GM18520 (cell line): Measurements from ENCODE around the gene BCAR1.
A peak's percentile ranks its signal among the peaks of the same experiment; 100 is the strongest.
"Not testable (repeated sequence)": the region's sequence is repeated elsewhere in the genome, so short reads cannot be mapped to it uniquely, and the experiment has no call there.

Experiments used
- ATAC-seq: cut with Tn5 transposase; IDR thresholded peaks from one replicate; pipeline ENCODE4 v1.9.1; 2021; ENCODE audit not compliant: unreplicated experiment

Gene BCAR1

GRCh38 chr16:75240633-75241032, 10.8 kb downstream of the BCAR1 start:
- ATAC-seq = not testable (repeated sequence)

DNA sequence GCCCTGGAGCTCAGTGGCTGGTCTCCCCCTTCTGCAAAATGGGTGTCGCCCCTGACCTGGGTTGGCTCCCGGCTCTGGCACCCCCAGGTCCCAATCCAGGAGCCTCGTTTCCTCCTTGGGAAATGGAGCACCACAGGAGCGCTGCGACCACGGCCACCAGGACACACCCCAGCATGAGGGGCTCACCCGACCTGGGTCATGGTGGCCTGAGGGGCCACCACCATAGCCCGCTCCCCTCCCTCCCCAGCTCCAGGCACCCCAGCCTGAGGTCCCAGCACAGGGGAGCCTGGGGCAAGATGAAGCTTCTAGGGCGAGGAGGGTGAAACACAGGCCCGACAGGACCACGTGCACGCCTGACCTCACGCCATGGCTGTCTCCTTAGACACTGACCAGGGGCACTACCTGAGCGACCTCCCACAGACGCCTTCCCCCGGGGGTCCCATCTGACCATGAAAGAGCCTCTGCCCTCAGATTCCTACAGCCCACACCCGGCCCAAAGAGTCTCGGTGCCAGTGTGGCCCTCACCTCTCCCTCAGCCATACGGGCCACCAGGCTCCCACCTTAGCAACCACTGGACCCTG, 11.8 kb downstream of the BCAR1 start:
- ATAC-seq = no peak

- no peak for ATAC-seq
Observed at GRCh38 chr16:75238853-75239541, 12.4 kb downstream of the BCAR1 start.

DNA sequence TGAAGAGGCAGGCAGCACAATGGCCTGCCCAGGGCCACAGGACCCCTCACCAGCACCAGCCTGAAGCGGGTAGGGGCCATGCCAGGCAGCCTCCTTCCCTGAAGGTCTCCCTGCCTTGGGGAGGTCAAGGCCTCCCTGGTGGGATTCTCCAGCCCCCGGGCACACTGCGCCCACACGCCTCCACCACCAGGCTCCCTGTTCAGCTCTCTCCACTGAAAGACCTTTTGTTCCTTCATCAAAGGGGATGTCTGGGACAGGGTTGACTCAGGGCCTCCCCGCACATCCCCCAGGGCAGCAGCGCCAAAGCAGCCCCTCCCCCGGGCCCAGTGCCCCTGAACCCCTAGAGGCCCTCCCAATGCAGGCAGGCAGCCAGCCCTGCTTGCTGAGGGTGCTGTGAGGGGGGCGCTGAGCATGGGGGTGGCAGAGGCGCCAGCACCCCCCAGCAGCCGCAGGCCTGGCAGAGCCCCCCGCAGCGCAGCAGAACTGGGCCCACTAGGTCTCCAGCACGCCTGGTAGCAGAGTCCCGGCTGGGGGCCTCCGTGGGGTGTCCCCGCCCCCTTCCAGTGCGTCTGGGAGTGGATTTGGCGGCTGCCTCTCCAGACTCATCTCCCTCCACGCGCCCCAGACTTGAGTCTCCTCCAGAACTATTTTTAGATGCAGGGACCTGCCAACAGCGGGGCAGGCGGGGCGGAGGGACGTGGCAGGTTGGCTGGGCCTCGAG, 13.1 kb downstream of the BCAR1 start:
- ATAC-seq = no peak

- ATAC-seq = no peak
Observed at GRCh38 chr16:75237398-75238131, 13.9 kb downstream of the BCAR1 start.

GRCh38 chr16:75236736-75237397, 14.6 kb downstream of the BCAR1 start:
- no peak for ATAC-seq

- ATAC-seq = peak; percentile 55
Observed at GRCh38 chr16:75236232-75236631, 15.2 kb downstream of the BCAR1 start.

GRCh38 chr16:75235721-75236193, 15.7 kb downstream of the BCAR1 start:
- no peak for ATAC-seq

GRCh38 chr16:75234856-75235696, 16.3 kb downstream of the BCAR1 start:
- no peak for ATAC-seq

DNA sequence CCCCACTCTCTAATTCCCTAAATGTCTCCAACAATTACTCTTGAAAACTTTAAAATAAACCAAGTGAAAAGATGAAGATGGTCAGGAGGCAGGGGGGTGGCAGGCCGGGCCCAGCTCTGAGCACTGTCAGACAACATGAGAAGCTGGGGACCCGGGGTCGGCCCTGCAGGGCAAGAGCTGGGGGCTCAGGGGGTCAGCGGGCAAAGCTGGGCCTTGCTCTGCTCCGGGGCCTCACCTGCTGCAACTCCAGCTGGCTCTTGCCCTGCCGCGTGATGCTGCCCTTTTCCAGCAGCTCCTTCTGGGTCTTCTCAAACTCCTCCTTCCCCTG, 17.8 kb downstream of the BCAR1 start:
- no peak for ATAC-seq

DNA sequence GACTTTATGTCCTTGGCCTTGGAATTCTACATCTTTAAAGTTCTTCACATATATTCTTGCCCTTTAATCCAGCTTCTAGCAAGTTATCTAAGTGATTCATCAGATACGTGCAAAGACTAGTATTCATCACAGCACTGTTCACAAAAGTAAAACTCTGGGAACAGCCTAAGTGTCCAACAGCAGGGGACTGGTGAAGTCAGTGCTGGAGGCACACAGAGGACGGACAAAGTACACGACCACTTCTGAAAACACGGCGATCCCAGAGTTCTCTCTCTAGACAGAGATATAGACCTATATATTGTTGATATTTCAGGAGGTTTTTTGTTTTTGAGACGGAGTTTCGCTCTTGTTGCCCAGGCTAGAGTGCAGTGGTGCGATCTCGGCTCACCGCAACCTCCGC, 19.9 kb downstream of the BCAR1 start:
- no peak for ATAC-seq

DNA sequence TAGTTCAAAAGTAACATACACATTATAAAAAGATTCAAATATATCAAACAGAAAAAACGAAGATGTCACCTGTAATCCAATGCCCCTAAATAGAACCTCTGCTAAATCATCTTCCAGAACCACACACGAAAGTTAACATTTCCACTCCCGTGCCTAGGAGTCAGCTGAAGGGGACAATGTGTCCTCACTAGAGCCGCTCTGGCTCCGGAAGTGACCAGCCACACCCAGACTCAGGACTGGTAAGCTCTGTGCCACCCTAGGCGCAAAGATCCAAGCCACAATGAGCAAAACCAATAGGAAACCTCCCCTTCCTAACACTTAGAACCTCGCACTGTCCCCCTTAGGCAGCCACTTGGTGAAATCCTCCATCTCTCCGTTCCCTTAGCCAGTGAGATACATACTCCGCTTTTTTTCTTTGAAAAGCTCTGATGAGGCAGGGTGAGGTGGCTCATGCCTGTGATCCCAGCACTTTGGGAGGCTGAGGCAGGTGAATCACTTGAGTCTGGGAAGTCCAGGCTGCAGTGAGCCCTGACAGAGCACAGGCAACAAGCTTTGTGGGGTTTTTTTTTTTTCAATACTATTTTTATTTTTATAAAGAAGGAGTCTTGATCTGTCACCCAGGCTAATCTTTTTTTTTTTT, 20.8 kb downstream of the BCAR1 start:
- no peak for ATAC-seq

- ATAC-seq = no peak
Observed at GRCh38 chr16:75229172-75230031, 22.0 kb downstream of the BCAR1 start.

DNA sequence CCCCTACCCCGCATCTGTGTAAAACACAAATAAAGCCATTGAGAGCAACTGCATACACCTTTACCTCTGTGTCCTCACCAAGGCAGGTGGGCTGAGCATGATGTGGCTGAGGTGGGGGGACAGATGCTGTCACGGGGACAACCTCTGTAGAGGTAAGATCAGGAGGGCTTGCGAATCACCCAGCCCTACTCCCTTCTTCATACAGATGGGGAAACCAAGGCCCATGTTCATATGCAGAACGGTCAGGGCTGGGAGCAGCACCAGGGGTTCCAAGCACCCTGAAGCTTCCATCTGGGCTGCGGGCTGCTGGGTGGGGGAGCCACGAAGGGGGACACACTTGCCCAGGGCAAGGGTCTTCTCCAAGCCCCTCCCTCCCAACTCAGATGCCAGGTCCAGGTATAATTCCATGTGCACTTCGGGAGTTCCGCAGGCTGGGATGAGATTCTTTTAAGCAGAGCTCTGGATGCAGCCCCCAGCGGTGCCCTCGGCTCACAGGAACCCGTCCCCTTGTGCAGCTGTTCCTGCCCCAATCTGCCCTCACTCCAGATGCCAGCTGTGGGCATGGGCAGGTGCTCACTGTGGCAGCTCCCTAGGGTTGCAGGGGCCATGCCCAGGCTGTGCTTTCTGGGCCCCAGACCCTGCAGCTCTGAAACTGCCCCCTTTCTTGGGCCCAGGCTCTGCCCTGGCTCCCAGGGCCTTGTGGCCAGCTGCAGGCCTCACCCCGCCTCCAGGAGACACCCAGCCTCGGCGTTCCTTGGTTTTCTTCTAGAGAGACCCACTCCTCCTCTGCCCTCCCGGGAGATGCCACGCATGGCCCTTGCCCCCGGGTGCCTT, 23.1 kb downstream of the BCAR1 start:
- no peak for ATAC-seq

DNA sequence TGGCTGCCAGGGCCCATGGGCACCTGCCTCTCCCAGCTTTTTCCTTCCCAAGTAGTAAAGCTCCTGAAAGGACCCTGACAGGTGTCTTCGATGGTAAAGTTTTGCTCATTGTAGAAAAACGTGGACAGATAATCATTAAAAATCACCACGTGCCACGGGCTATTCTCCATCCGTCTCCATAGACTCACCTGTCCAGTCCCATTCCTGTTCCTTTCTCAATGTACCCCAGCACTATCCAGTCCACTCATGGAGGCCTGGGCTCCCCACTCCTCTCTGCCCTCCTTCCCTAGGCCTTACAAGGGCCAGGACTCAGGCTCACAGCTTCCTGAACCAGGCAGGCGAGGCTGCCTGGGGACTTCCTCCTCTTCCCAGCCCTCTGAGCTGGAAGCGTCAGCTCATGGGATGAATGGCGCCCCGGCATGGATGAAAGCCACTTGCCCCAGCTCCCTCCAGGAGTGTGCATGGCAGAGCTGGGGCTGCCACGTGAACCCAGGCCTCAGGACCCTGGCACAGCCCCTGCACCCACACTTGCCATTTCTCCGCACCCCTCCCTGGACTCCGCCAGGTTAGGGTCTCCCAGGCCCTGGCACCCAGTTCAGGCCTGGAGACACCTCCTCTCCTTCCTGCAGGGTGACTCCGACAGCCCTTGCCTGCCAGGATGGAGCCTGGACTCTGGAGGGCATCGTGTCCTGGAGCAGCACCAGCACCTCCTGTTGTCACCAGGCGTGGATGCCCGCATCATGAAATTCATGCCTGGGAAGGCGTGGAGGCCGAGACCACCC, 23.9 kb downstream of the BCAR1 start:
- ATAC-seq = no peak

DNA sequence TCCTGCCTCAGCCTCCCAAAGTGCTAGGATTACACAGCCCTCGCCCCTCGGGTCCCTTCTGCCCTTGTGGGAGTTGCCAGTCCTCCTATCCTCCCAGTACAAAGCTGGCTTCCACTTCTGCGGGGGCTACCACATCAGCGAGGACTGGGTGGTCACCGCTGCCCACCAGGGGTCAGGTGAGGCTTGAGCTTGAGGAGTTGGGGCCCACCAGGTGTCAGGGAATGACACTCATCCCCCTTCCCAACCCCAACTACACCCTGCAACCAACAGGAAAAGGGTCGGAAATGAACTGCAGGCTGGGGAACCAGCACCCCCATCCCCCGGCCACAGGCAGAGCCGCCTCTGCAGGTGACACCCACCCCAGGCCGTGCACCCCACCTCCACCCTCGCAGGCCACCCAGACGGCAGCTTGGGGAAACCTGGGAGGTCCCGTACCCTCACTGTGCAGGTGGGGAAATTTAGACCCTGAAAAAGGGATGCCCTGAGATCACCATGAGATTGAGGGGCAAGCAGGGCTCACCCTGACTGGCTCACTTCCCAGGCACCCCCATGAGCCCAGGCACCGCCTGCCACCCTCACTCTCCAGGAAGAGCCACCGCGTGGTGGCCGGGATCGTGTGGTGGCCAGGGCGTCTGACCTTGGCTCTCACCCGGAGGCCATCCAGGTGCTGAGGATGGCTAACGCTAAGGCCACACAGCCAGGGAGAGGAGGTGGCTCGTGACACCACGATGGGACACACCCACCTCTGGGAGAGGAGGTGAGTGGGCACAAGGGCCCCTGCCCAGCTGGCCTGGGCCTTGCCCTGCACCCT, 24.7 kb downstream of the BCAR1 start:
- ATAC-seq = no peak
